D721Med (cell line): Measurements from ENCODE around the gene HERC2.
"Not testable (repeated sequence)": the region's sequence is repeated elsewhere in the genome, so short reads cannot be mapped to it uniquely, and the experiment has no call there.

Experiments used
- DNase-seq: peaks from one replicate; pipeline ENCODE4 v3.0.0; 2011; ENCODE audit warnings: low spot score; ENCODE audit not compliant: insufficient read length
- FAIRE-seq: peaks from 2 replicates; lab custom pipeline; 2011; peaks lifted over from hg19 to GRCh38; lab: Jason Lieb, UNC
- TF ChIP-seq, protein P1 (sequence below): IDR thresholded peaks from 2 replicates; pipeline ENCODE4 v1.5.1; 2012; ENCODE audit warnings: mild to moderate bottlenecking, control low read depth; ENCODE audit not compliant: insufficient read depth; ENCODE audit errors: missing control alignments

HERC2 gene

DNA sequence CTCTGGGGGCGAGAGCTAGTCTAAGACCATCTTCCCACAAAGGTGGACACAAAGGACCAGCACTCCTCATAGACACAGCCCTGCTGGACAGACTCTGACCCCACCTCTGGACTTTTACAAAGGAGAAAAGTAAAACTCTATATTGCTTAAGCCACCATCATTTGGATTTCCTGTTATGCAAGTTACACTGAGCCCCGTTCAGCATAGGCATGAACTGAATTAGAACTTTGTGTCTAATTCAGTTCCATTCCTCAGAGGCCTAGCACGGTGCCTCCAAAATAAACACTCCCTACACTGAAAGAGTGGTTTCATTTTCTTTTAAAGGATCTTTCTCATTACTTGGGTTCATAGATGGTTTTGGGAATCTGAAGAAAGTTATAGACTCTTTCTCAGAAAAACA is 143.7 kb downstream of the HERC2 start:
- FAIRE-seq, result no peak
- TF ChIP-seq, protein P1, sequence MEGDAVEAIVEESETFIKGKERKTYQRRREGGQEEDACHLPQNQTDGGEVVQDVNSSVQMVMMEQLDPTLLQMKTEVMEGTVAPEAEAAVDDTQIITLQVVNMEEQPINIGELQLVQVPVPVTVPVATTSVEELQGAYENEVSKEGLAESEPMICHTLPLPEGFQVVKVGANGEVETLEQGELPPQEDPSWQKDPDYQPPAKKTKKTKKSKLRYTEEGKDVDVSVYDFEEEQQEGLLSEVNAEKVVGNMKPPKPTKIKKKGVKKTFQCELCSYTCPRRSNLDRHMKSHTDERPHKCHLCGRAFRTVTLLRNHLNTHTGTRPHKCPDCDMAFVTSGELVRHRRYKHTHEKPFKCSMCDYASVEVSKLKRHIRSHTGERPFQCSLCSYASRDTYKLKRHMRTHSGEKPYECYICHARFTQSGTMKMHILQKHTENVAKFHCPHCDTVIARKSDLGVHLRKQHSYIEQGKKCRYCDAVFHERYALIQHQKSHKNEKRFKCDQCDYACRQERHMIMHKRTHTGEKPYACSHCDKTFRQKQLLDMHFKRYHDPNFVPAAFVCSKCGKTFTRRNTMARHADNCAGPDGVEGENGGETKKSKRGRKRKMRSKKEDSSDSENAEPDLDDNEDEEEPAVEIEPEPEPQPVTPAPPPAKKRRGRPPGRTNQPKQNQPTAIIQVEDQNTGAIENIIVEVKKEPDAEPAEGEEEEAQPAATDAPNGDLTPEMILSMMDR, result no peak
- no peak for DNase-seq

DNA sequence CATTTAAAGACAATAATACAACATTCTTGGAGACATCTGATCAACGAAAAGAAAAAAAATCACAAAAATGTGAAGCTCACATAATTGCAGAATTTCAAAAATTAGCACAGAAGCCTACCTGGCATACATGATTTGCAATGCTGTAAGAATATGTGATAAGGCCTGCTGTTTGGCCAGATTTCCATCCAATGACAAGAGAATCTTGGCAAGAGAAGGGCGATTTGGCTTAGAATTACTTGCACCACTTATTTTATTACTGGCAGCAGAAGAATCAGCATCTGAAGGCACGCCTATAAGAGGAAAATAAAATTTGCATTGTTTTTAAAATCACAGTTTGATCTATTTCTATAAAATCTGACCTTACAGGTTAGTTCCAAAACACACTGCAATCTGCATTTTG is 152.6 kb downstream of the HERC2 start:
- DNase-seq, result no peak
- TF ChIP-seq, protein P1, result no peak
- FAIRE-seq, result no peak

DNA sequence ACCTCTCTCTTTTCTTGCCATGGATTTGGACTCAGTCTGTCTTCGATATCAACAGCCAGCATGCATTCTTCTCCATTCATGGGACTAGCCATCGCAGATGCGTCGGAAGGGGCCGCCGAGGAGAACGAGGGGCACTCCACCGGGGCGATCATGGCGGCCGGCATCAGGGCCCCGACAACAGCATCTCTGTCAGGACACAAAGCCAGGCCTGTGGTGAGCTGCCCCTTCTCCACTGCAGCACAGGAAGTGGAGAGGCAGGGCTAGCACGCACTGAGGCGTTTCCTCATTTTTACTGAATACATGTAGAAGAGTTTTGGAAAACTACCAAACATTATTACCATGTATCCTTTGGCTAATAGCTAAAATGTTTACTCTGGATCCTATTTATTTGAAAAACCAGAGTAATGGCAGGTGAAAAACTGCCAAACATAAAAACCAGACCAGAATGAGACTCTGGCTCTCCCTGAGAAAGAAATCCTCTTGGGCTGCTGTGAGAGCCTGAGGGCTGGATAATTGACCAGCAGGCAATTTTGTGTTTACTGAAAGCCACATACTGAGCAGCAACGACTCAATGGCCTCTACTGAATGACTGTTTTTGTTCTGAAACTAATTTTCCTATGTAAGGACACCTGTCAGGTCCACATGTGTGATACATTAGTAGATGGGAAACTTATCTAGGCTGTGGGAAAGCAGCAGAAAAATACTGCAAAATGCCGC is 153.4 kb downstream of the HERC2 start:
- FAIRE-seq, DNase-seq: not testable (repeated sequence)

DNA sequence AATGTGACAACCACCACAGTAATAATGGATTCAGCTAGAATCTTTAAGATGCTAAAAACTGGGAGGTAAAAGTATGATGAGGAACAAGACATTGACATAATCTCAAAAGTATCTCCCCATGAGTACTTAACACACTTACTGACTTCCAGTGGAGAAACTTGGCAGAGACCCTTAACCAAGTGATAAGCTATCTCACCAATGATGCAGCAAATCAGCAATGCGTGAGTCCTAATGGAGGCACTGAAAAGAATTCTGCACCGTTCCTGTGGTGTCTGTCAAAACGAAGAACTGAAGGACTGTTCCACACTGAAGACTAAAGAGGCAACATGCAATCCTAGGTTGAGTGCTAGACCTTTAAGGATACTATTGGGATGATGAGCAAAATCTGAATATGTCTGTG is 154.9 kb downstream of the HERC2 start:
- TF ChIP-seq, protein P1, result no peak
- FAIRE-seq (no peak), DNase-seq (no peak)

DNA sequence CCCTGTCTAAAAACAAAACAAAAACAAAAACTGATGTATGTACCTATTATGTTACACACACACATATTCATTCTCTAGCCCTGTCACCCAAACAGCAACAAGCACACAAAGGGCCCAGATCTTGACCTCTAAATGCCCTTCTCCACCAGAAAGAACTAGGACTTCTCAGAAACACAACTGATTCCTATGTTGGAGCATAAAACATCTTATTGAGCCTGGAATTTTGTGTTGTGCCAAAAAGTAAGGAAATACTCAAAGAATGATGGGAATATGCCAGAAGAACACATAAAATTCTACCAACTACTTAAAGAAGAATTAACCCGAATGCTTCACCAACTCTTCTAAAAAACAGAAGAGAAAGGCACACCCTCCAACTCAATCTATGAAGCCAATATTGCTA is 156.2 kb downstream of the HERC2 start:
- TF ChIP-seq, protein P1, result no peak
- FAIRE-seq (no peak), DNase-seq (no peak)

DNA sequence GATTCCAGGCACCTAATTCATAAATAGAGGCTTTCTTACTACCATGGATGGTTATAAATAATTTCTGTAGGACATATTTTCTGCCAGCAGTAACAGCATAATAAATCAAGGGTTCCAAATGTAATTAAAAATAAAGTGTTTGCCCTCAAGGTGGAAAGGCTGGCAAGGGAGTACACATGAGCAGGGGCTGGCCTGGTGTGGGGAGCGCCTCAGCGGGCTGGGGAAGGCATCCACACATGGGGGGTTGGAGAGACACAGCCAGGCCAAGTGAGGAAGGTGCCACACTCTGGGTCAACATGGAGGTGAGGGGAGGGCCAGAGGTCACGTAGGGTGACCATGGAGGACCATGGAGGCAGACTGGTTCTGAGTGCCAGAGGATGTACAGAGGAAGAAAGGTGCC is 157.1 kb downstream of the HERC2 start:
- TF ChIP-seq, protein P1, result no peak

DNA sequence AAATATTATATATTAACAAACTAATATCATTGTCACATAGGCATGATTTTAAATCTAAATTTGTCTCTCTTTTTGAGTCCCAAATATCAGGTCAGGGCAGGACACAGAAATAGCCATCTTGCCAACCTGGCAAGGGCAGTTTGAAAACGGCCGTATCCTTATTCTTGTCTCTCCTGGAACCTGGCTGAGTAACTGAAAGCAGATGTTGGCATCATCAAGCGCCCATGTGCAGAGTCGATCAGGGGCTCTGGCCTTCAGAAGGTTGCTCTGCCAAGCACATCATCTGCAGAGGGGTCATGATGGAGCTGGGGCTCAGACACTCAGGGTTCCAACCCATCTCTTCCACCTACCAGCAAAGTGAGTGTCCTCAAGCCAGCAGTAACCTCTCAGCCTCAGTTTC is 167.7 kb downstream of the HERC2 start:
- TF ChIP-seq, protein P1, result no peak
- no peak for DNase-seq
- FAIRE-seq, result no peak

More for the DNA sequence above, 157.1 kb downstream of the HERC2 start:
- no peak for FAIRE-seq
- no peak for DNase-seq
